Mucosa of gallbladder (tissue), 1 donor: Measurements from ENCODE around the gene UNCX. TPM values are rescaled to one million over a fixed set of nuclear protein-coding genes. Genes with fewer than 3 reads are reported as not detected.
"Not testable (repeated sequence)": the region's sequence is repeated elsewhere in the genome, so short reads cannot be mapped to it uniquely, and the experiment has no call there.

ENCODE experiments used
- DNase-seq: peaks from one replicate; pipeline ENCODE4 v3.0.0-alpha.2; 2020; ENCODE audit warnings: low spot score
- total RNA-seq: library from RNA; stranded (reverse); gene quantifications from one replicate; pipeline ENCODE4 v1.2.1, GENCODE V29; 2021
- donor health status: DM: no; HTN: no; CAD: no.

UNCX gene
- total RNA-seq, 1 donor from 2014 or later: not detected

GRCh38 chr7:1276626-1277175, 44.0 kb downstream of the UNCX start:
- DNase-seq: no peak

GRCh38 chr7:1278543-1278942, 45.9 kb downstream of the UNCX start:
- no peak for DNase-seq

GRCh38 chr7:1279041-1279440, 46.4 kb downstream of the UNCX start:
- no peak for DNase-seq

- not testable (repeated sequence) for DNase-seq
These were observed 47.2 kb downstream of the UNCX start for GRCh38 chr7:1279895-1280294.

GRCh38 chr7:1281068-1281467, 48.4 kb downstream of the UNCX start:
- no peak for DNase-seq

GRCh38 chr7:1282679-1283078, 50.0 kb downstream of the UNCX start:
- DNase-seq: no peak

- DNase-seq: no peak
These were observed 50.7 kb downstream of the UNCX start for GRCh38 chr7:1283337-1283736.

- DNase-seq: no peak
These were observed 51.5 kb downstream of the UNCX start for GRCh38 chr7:1283941-1284742.

- DNase-seq: no peak
These were observed 52.2 kb downstream of the UNCX start for GRCh38 chr7:1284743-1285458.

- DNase-seq: no peak
These were observed 53.1 kb downstream of the UNCX start for GRCh38 chr7:1285556-1286301.

Other genes starting within 250 kb of the UNCX start
- 0.46 TPM for gene CYP2W1, start 249.7 kb upstream of the UNCX start, total RNA-seq
- 8.3 TPM for gene GPR146, start 188.3 kb upstream of the UNCX start, total RNA-seq
- gene GPER1, start 144.8 kb upstream of the UNCX start, total RNA-seq: 4.7 TPM
- 19.2 TPM for gene ZFAND2A, start 72.7 kb upstream of the UNCX start, total RNA-seq
- gene MICALL2, start 226.6 kb downstream of the UNCX start, total RNA-seq: 166 TPM